Measurements from ENCODE around the gene CADM1. TPM values are rescaled to one million over a fixed set of nuclear protein-coding genes. Genes with fewer than 3 reads are reported as not detected.

Gene CADM1
- total RNA-seq, 1 experiment from 2014 or later, result 46.9 TPM

GRCh38 chr11:115280775-115281174 is 223.4 kb downstream of the CADM1 start:
- no peak for DNase-seq (ENCODE audit: low spot score)

GRCh38 chr11:115279813-115280761 is 224.1 kb downstream of the CADM1 start:
- peak; percentile 44 for DNase-seq (ENCODE audit: low spot score)

- DNase-seq (ENCODE audit: low spot score), result no peak
Measured at GRCh38 chr11:115276799-115277198, 227.4 kb downstream of the CADM1 start.

GRCh38 chr11:115276191-115276590 is 228.0 kb downstream of the CADM1 start:
- no peak for DNase-seq (ENCODE audit: low spot score)

- no peak for DNase-seq (ENCODE audit: low spot score)
Measured at GRCh38 chr11:115275045-115275444, 229.2 kb downstream of the CADM1 start.

GRCh38 chr11:115272925-115273324 is 231.3 kb downstream of the CADM1 start:
- DNase-seq (ENCODE audit: low spot score), result no peak

GRCh38 chr11:115271643-115272042 is 232.6 kb downstream of the CADM1 start:
- no peak for DNase-seq (ENCODE audit: low spot score)

- DNase-seq (ENCODE audit: low spot score), result no peak
Measured at GRCh38 chr11:115269191-115269950, 234.8 kb downstream of the CADM1 start.

- DNase-seq (ENCODE audit: low spot score), result no peak
Measured at GRCh38 chr11:115267871-115268270, 236.3 kb downstream of the CADM1 start.

- no peak for DNase-seq (ENCODE audit: low spot score)
Measured at GRCh38 chr11:115267238-115267781, 236.9 kb downstream of the CADM1 start.

- DNase-seq (ENCODE audit: low spot score), result no peak
Measured at GRCh38 chr11:115266066-115266639, 238.1 kb downstream of the CADM1 start.

- no peak for DNase-seq (ENCODE audit: low spot score)
Measured at GRCh38 chr11:115263799-115264656, 240.2 kb downstream of the CADM1 start.

GRCh38 chr11:115258216-115258615 is 246.0 kb downstream of the CADM1 start:
- no peak for DNase-seq (ENCODE audit: low spot score)

GRCh38 chr11:115257678-115258077 is 246.5 kb downstream of the CADM1 start:
- DNase-seq (ENCODE audit: low spot score), result no peak

GRCh38 chr11:115257270-115257669 is 246.9 kb downstream of the CADM1 start:
- no peak for DNase-seq (ENCODE audit: low spot score)

- DNase-seq (ENCODE audit: low spot score), result no peak
Measured at GRCh38 chr11:115256397-115257197, 247.6 kb downstream of the CADM1 start.

- DNase-seq (ENCODE audit: low spot score), result no peak
Measured at GRCh38 chr11:115255006-115255762, 249.0 kb downstream of the CADM1 start.

- DNase-seq (ENCODE audit: low spot score), result no peak
Measured at GRCh38 chr11:115251126-115251525, 253.1 kb downstream of the CADM1 start.

- DNase-seq (ENCODE audit: low spot score), result no peak
Measured at GRCh38 chr11:115249061-115249578, 255.1 kb downstream of the CADM1 start.
